Measurements from ENCODE around the gene FAM78A.

FAM78A gene

DNA sequence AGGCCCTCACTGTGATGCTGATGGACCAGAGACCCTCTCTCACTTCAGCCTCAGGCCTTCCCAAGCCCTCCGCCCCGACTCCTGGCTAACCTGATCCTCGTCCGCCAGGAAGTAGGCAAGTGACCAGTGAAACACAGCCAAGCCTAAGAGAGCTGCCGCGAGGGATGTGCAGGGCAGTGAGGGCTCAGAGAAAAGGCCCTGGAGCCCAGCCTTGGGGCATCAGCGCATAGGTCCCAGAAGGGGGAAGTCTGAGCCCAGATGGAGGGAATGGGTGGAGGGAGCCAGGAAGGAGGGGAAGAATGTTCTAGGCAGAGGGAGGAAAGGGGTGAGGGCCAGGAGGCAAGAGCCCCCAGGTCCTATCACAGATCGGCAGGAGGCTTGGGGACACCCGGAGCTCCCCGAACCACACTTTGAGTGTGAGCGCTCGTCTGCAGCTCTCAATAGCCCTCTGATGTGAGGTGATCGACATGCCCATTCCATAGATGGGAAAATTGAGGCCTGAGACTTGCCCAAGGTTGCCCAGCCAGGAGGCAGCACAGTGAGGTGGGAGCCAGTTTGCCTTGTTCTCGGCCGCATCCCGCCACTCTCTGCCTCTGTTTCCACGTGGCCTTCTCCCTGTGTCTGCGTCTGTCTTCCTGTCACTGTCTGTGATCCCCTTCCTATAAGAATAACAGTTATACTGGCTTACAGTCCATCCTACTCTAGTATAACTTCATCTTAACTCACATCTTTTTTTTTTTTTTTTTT is 33.4 kb upstream of the FAM78A start:
- H3K36me3 ChIP-seq (replicated peaks; ENCODE audit: insufficient read depth, low read length) = no peaks in the 10 kb centered on the region
- H3K4me1 ChIP-seq (ENCODE audit: low read length) = peaks cover 8% of the 10 kb centered on the region
- no peaks in the 10 kb centered on the region for H3F3A ChIP-seq (ENCODE audit: insufficient read depth, low read length)
- no peak for DNase-seq
- H3K9ac ChIP-seq (ENCODE audit: low read length) = no peak overlapping the region
- H3K4me2 ChIP-seq (ENCODE audit: low read depth, low read length) = no peak overlapping the region
- no peak for TF ChIP-seq EZH2 (optimal IDR thresholded peaks at IDR 0.05; ENCODE audit: low read depth, low read length)
- TF ChIP-seq, protein P1, sequence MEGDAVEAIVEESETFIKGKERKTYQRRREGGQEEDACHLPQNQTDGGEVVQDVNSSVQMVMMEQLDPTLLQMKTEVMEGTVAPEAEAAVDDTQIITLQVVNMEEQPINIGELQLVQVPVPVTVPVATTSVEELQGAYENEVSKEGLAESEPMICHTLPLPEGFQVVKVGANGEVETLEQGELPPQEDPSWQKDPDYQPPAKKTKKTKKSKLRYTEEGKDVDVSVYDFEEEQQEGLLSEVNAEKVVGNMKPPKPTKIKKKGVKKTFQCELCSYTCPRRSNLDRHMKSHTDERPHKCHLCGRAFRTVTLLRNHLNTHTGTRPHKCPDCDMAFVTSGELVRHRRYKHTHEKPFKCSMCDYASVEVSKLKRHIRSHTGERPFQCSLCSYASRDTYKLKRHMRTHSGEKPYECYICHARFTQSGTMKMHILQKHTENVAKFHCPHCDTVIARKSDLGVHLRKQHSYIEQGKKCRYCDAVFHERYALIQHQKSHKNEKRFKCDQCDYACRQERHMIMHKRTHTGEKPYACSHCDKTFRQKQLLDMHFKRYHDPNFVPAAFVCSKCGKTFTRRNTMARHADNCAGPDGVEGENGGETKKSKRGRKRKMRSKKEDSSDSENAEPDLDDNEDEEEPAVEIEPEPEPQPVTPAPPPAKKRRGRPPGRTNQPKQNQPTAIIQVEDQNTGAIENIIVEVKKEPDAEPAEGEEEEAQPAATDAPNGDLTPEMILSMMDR (IDR thresholded peaks at IDR 0.05; ENCODE audit: low read length) = no peak
- TF ChIP-seq EZH2phosphoT487 (IDR thresholded peaks at IDR 0.05; ENCODE audit: low read length) = no peak
- 0 out of 2 replicates have a peak, but pooled peaks cover under 1% of the 10 kb centered on the region for H3K27me3 ChIP-seq (replicated peaks; ENCODE audit: insufficient read depth, low read length)
- H4K20me1 ChIP-seq (ENCODE audit: insufficient read depth, low read length) = no peaks in the 10 kb centered on the region
- no peaks in the 10 kb centered on the region for H3K9me3 ChIP-seq (replicated peaks; ENCODE audit: insufficient read depth, low read length)
- H2AFZ ChIP-seq (ENCODE audit: low read length) = no peak overlapping the region
- no peaks in the 10 kb centered on the region for H3K9me2 ChIP-seq (replicated peaks; ENCODE audit: insufficient read depth, low read length)
- H3K27ac ChIP-seq (ENCODE audit: low read length) = no peak overlapping the region
- H3K79me2 ChIP-seq (ENCODE audit: low read length) = no peaks in the 10 kb centered on the region
- no peak overlapping the region for H3K4me3 ChIP-seq (ENCODE audit: low read length)

DNA sequence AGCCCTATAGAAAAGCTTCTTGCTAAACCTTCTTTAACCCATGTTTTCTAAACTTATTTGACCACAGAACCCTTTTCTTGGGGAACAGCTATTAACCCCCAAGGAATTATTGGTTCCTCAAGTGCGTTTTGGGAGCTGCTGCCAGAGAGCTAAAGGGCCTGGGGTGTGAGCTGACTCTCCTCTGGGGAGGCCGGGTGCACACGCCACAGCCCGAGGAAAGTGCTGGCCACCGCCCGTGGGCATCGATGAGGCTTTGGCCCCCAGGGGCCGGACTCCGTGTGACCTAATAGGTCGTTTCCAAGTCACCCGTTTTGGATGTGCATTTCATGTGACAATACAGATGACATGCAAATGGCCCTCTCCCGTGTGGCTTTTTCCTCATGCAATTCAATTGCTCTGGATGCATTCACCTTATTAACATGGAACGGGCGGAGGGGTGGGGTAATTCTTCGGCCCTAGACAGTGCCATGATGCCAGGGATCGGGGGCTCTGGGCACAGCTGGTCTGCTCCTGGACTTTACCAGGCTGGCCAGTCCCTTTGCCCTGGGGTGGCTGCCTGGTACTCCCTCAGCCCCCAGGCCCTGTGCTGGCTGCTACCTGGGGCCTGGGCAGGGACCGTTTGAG is 32.7 kb upstream of the FAM78A start:
- no peak overlapping the region for H2AFZ ChIP-seq (ENCODE audit: low read length)
- no peaks in the 10 kb centered on the region for H3F3A ChIP-seq (ENCODE audit: insufficient read depth, low read length)
- H3K4me1 ChIP-seq (ENCODE audit: low read length) = peaks cover 8% of the 10 kb centered on the region
- no peaks in the 10 kb centered on the region for H3K36me3 ChIP-seq (replicated peaks; ENCODE audit: insufficient read depth, low read length)
- no peak for DNase-seq
- H3K79me2 ChIP-seq (ENCODE audit: low read length) = no peaks in the 10 kb centered on the region
- no peak overlapping the region for H3K27ac ChIP-seq (ENCODE audit: low read length)
- H3K9ac ChIP-seq (ENCODE audit: low read length) = no peak overlapping the region
- H3K9me3 ChIP-seq (replicated peaks; ENCODE audit: insufficient read depth, low read length) = no peaks in the 10 kb centered on the region
- no peak overlapping the region for H3K4me2 ChIP-seq (ENCODE audit: low read depth, low read length)
- no peaks in the 10 kb centered on the region for H3K27me3 ChIP-seq (replicated peaks; ENCODE audit: insufficient read depth, low read length)
- H3K9me2 ChIP-seq (replicated peaks; ENCODE audit: insufficient read depth, low read length) = no peaks in the 10 kb centered on the region
- no peaks in the 10 kb centered on the region for H4K20me1 ChIP-seq (ENCODE audit: insufficient read depth, low read length)
- no peak overlapping the region for H3K4me3 ChIP-seq (ENCODE audit: low read length)
- TF ChIP-seq, protein P1 (IDR thresholded peaks at IDR 0.05; ENCODE audit: low read length) = no peak
- no peak for TF ChIP-seq EZH2phosphoT487 (IDR thresholded peaks at IDR 0.05; ENCODE audit: low read length)
- no peak for TF ChIP-seq EZH2 (optimal IDR thresholded peaks at IDR 0.05; ENCODE audit: low read depth, low read length)

DNA sequence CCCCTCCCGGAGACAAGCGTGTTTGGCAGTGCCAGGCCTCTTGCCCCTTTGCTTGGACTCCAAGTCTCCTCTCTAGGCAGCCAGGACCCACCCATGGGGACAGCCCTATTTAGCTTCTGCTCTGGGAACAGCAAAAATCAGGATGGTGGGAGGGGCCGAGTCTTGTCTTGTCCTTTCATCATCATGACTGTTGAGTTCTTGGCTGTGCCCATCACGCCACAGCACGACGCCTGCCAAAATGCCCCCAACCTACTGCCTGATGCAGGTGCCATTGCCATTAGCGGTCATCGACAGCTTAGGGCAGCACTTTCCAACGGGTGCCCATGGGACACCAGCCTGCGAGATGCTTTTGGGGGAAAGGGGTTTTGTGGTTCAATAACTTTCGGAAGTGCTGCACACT is 32.1 kb upstream of the FAM78A start:
- Histone ChIP-seq H2AFZ (ENCODE audit: low read length) (no peak overlapping the region), H3F3A (ENCODE audit: insufficient read depth, low read length) (no peaks in the 10 kb centered on the region), H3K4me1 (ENCODE audit: low read length) (peaks cover 8% of the 10 kb centered on the region), H3K4me2 (ENCODE audit: low read depth, low read length) (no peak overlapping the region), H3K9ac (ENCODE audit: low read length) (no peak overlapping the region), H3K9me2 (replicated peaks; ENCODE audit: insufficient read depth, low read length) (no peaks in the 10 kb centered on the region), H3K27ac (ENCODE audit: low read length) (no peak overlapping the region), H4K20me1 (ENCODE audit: insufficient read depth, low read length) (no peaks in the 10 kb centered on the region), H3K9me3 (replicated peaks; ENCODE audit: insufficient read depth, low read length) (no peaks in the 10 kb centered on the region), H3K27me3 (replicated peaks; ENCODE audit: insufficient read depth, low read length) (no peaks in the 10 kb centered on the region), H3K4me3 (ENCODE audit: low read length) (no peak overlapping the region), H3K36me3 (replicated peaks; ENCODE audit: insufficient read depth, low read length) (no peaks in the 10 kb centered on the region), H3K79me2 (ENCODE audit: low read length) (no peaks in the 10 kb centered on the region)
- DNase-seq = no peak
- no peak for TF ChIP-seq EZH2 (optimal IDR thresholded peaks at IDR 0.05; ENCODE audit: low read depth, low read length)

DNA sequence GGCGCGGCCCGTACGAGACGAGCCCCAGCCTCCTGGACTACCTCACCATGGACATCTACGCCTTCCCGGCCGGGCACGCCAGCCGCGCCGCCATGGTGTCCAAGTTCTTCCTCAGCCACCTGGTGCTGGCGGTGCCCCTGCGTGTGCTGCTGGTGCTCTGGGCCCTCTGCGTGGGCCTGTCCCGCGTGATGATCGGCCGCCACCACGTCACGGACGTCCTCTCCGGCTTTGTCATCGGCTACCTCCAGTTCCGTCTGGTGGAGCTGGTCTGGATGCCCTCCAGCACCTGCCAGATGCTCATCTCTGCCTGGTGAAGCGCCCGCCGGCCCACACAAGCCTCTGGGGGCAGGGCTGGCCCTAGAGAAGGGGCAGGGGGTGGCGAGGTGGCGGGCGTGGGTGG is 31.7 kb upstream of the FAM78A start:
- Histone ChIP-seq H3K9me3 (replicated peaks; ENCODE audit: insufficient read depth, low read length) (no peaks in the 10 kb centered on the region), H3K4me1 (ENCODE audit: low read length) (peaks cover 8% of the 10 kb centered on the region), H3K79me2 (ENCODE audit: low read length) (no peaks in the 10 kb centered on the region), H3K9ac (ENCODE audit: low read length) (no peak overlapping the region), H3K9me2 (replicated peaks; ENCODE audit: insufficient read depth, low read length) (no peaks in the 10 kb centered on the region), H2AFZ (ENCODE audit: low read length) (no peak overlapping the region), H3K4me2 (ENCODE audit: low read depth, low read length) (no peak overlapping the region), H4K20me1 (ENCODE audit: insufficient read depth, low read length) (no peaks in the 10 kb centered on the region), H3K27ac (ENCODE audit: low read length) (no peak overlapping the region), H3K36me3 (replicated peaks; ENCODE audit: insufficient read depth, low read length) (no peaks in the 10 kb centered on the region), H3K4me3 (ENCODE audit: low read length) (no peak overlapping the region), H3K27me3 (replicated peaks; ENCODE audit: insufficient read depth, low read length) (no peaks in the 10 kb centered on the region), H3F3A (ENCODE audit: insufficient read depth, low read length) (no peaks in the 10 kb centered on the region)
- no peak for DNase-seq
- no peak for TF ChIP-seq EZH2 (optimal IDR thresholded peaks at IDR 0.05; ENCODE audit: low read depth, low read length)
- TF ChIP-seq, protein P1 (IDR thresholded peaks at IDR 0.05; ENCODE audit: low read length) = no peak
- no peak for TF ChIP-seq EZH2phosphoT487 (IDR thresholded peaks at IDR 0.05; ENCODE audit: low read length)
